ENCODE results near the gene SPDL1.

The SPDL1 gene

DNA sequence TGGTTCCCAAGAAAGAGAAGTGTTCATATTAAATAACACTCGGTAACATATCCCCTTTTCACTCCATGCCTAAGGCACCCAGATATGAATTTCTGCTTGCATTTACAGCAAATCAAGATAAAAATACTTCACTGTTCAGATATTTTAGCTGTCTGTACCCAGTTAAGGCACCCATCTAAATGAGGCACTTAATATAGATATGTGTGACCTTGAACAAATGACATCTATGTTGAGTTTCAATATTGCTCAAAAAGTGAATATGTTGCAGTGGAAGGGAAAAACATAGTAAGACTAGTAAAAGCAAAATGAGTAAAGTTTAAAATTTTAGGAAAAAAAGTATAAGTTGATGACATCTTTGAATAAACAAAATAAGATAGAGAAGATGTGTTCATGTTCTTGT, 32.4 kb upstream of the SPDL1 start:
- Histone ChIP-seq H3K9me2 (replicated peaks; ENCODE audit: insufficient read depth, low read length) (no peaks in the 10 kb centered on the region), H3K4me3 (ENCODE audit: insufficient read depth, low read length, poor library complexity, severe bottlenecking) (no peak overlapping the region), H3K9me3 (ENCODE audit: insufficient read depth, low read length) (no peaks in the 10 kb centered on the region), H3K36me3 (ENCODE audit: low read length) (no peaks in the 10 kb centered on the region), H4K20me1 (ENCODE audit: low read depth, low read length) (no peaks in the 10 kb centered on the region), H3K4me2 (ENCODE audit: low read depth, low read length, poor library complexity, severe bottlenecking) (no peak overlapping the region), H3F3A (ENCODE audit: insufficient read depth) (no peaks in the 10 kb centered on the region), H3K9ac (ENCODE audit: low read length) (no peak overlapping the region), H3K27me3 (ENCODE audit: low read length) (no peaks in the 10 kb centered on the region), H3K27ac (ENCODE audit: low read depth, low read length) (no peak overlapping the region), H3K79me2 (ENCODE audit: insufficient read depth, low read length) (no peaks in the 10 kb centered on the region), H2AFZ (ENCODE audit: low read depth, low read length, severe bottlenecking) (no peak overlapping the region)
- TF ChIP-seq EZH2phosphoT487 (conservative IDR thresholded peaks at IDR 0.05; ENCODE audit: low read length) (no peak), CTCF (IDR thresholded peaks at IDR 0.05; ENCODE audit: insufficient read depth, low read length, poor library complexity, severe bottlenecking) (no peak)

GRCh38 chr5:169551696-169552095, 31.9 kb upstream of the SPDL1 start:
- TF ChIP-seq CTCF (IDR thresholded peaks at IDR 0.05; ENCODE audit: insufficient read depth, low read length, poor library complexity, severe bottlenecking) (no peak), EZH2phosphoT487 (conservative IDR thresholded peaks at IDR 0.05; ENCODE audit: low read length) (no peak)
- no peak overlapping the region for H3K4me3 ChIP-seq (ENCODE audit: insufficient read depth, low read length, poor library complexity, severe bottlenecking)
- no peak overlapping the region for H3K9ac ChIP-seq (ENCODE audit: low read length)
- no peaks in the 10 kb centered on the region for H3K27me3 ChIP-seq (ENCODE audit: low read length)
- H3K27ac ChIP-seq (ENCODE audit: low read depth, low read length): no peak overlapping the region
- no peaks in the 10 kb centered on the region for H3K9me2 ChIP-seq (replicated peaks; ENCODE audit: insufficient read depth, low read length)
- no peaks in the 10 kb centered on the region for H3K9me3 ChIP-seq (ENCODE audit: insufficient read depth, low read length)
- H3K4me2 ChIP-seq (ENCODE audit: low read depth, low read length, poor library complexity, severe bottlenecking): no peak overlapping the region
- no peaks in the 10 kb centered on the region for H4K20me1 ChIP-seq (ENCODE audit: low read depth, low read length)
- H2AFZ ChIP-seq (ENCODE audit: low read depth, low read length, severe bottlenecking): no peak overlapping the region
- no peaks in the 10 kb centered on the region for H3F3A ChIP-seq (ENCODE audit: insufficient read depth)
- H3K36me3 ChIP-seq (ENCODE audit: low read length): no peaks in the 10 kb centered on the region
- H3K79me2 ChIP-seq (ENCODE audit: insufficient read depth, low read length): no peaks in the 10 kb centered on the region

DNA sequence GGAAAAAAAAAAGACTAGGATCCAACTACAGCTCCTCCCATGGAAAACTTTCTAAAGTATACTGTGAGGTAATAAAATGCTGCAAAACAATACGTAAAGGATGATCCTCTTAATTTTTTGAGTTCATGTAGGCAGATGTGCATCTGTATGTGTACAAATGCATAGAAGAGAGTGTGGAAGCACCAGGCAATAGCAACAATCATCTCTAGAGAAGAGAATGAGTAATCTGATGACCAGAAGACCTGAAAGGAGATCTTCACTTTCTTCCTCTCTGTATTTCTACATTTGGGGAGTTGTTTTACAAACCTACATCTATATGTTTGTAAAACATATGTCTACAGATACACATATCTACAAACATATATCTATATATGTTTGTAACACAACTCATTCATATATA, 29.3 kb upstream of the SPDL1 start:
- no peaks in the 10 kb centered on the region for H4K20me1 ChIP-seq (ENCODE audit: low read depth, low read length)
- no peak overlapping the region for H3K27ac ChIP-seq (ENCODE audit: low read depth, low read length)
- no peaks in the 10 kb centered on the region for H3K27me3 ChIP-seq (ENCODE audit: low read length)
- no peak overlapping the region for H3K4me2 ChIP-seq (ENCODE audit: low read depth, low read length, poor library complexity, severe bottlenecking)
- H3K36me3 ChIP-seq (ENCODE audit: low read length): no peaks in the 10 kb centered on the region
- no peaks in the 10 kb centered on the region for H3K9me2 ChIP-seq (replicated peaks; ENCODE audit: insufficient read depth, low read length)
- no peak overlapping the region for H3K9ac ChIP-seq (ENCODE audit: low read length)
- H3F3A ChIP-seq (ENCODE audit: insufficient read depth): no peaks in the 10 kb centered on the region
- H2AFZ ChIP-seq (ENCODE audit: low read depth, low read length, severe bottlenecking): no peak overlapping the region
- H3K79me2 ChIP-seq (ENCODE audit: insufficient read depth, low read length): no peaks in the 10 kb centered on the region
- TF ChIP-seq CTCF (IDR thresholded peaks at IDR 0.05; ENCODE audit: insufficient read depth, low read length, poor library complexity, severe bottlenecking): no peak
- TF ChIP-seq EZH2phosphoT487 (conservative IDR thresholded peaks at IDR 0.05; ENCODE audit: low read length): no peak
- no peaks in the 10 kb centered on the region for H3K9me3 ChIP-seq (ENCODE audit: insufficient read depth, low read length)
- H3K4me3 ChIP-seq (ENCODE audit: insufficient read depth, low read length, poor library complexity, severe bottlenecking): no peak overlapping the region

GRCh38 chr5:169557838-169558237, 25.7 kb upstream of the SPDL1 start:
- Histone ChIP-seq H3K79me2 (ENCODE audit: insufficient read depth, low read length) (no peaks in the 10 kb centered on the region), H3K4me2 (ENCODE audit: low read depth, low read length, poor library complexity, severe bottlenecking) (no peak overlapping the region), H4K20me1 (ENCODE audit: low read depth, low read length) (no peaks in the 10 kb centered on the region), H3K9me2 (replicated peaks; ENCODE audit: insufficient read depth, low read length) (no peaks in the 10 kb centered on the region), H2AFZ (ENCODE audit: low read depth, low read length, severe bottlenecking) (no peak overlapping the region), H3K9ac (ENCODE audit: low read length) (no peak overlapping the region), H3K27me3 (ENCODE audit: low read length) (no peaks in the 10 kb centered on the region), H3K4me3 (ENCODE audit: insufficient read depth, low read length, poor library complexity, severe bottlenecking) (no peak overlapping the region), H3K36me3 (ENCODE audit: low read length) (no peaks in the 10 kb centered on the region), H3F3A (ENCODE audit: insufficient read depth) (no peaks in the 10 kb centered on the region), H3K27ac (ENCODE audit: low read depth, low read length) (no peak overlapping the region), H3K9me3 (ENCODE audit: insufficient read depth, low read length) (no peaks in the 10 kb centered on the region)
- TF ChIP-seq CTCF (IDR thresholded peaks at IDR 0.05; ENCODE audit: insufficient read depth, low read length, poor library complexity, severe bottlenecking): no peak
- TF ChIP-seq EZH2phosphoT487 (conservative IDR thresholded peaks at IDR 0.05; ENCODE audit: low read length): no peak

Measured in SU-DHL-6 (cell line).